K562 (cell line): ENCODE results near the gene PRCC. TPM values are rescaled to one million over a fixed set of nuclear protein-coding genes. Genes with fewer than 3 reads are reported as not detected.

Source experiments
- ATF2 ChIP-seq: sonication (generic); formaldehyde crosslinking; IDR thresholded peaks from 2 replicates; pipeline ENCODE4 v1.8.1; 2022; ENCODE audit warnings: missing genetic modification reagents
- CCAR2 ChIP-seq: fragments of 200-400 bp; formaldehyde crosslinking; IDR thresholded peaks from 2 replicates; pipeline ENCODE4 v1.6.1; 2017; ENCODE audit warnings: mild to moderate bottlenecking, low read depth, low read length
- CHD1 ChIP-seq: fragments of 200-600 bp; sonication (generic); IDR thresholded peaks from one replicate; pipeline ENCODE4 v1.6.1; 2012; ENCODE audit warnings: mild to moderate bottlenecking, moderate library complexity, low read length, inconsistent platforms
- CLOCK ChIP-seq: fragments of 250-450 bp; sonication (Bioruptor Pico); IDR thresholded peaks from 2 replicates; pipeline ENCODE4 v1.4.0; 2020; ENCODE audit warnings: mild to moderate bottlenecking, moderate library complexity, borderline replicate concordance
- EP300 ChIP-seq: IDR thresholded peaks from 2 replicates; pipeline ENCODE4 v1.6.1; 2012; ENCODE audit warnings: low read length, improper control_type of control experiment
- FOXK1 ChIP-seq: sonication (generic); formaldehyde crosslinking; IDR thresholded peaks from 2 replicates; pipeline ENCODE4 v1.8.0; 2022; ENCODE audit warnings: missing genetic modification reagents, mild to moderate bottlenecking, borderline replicate concordance
- HMBOX1 ChIP-seq: sonication (generic); IDR thresholded peaks from 2 replicates; pipeline ENCODE4 v1.6.1; 2016
- HOXB6 ChIP-seq: fragments of 250-450 bp; sonication (Bioruptor Pico); IDR thresholded peaks from 2 replicates; pipeline ENCODE4 v1.5.1; 2022; ENCODE audit warnings: mild to moderate bottlenecking, borderline replicate concordance
- MCM3 ChIP-seq: fragments of 450-650 bp; IDR thresholded peaks from 2 replicates; pipeline ENCODE4 v1.6.1; 2016
- NCOA2 ChIP-seq, 2 experiments: fragments of 450-650 bp; IDR thresholded peaks; 2 replicates each; pipeline ENCODE4 v1.6.1; 2018; ENCODE audit warnings: mild to moderate bottlenecking in 2 of 2, moderate library complexity in 1 of 2; ENCODE audit not compliant: partially characterized antibody in 2 of 2
- POLR2AphosphoS5 ChIP-seq: IDR thresholded peaks from 2 replicates; pipeline ENCODE4 v1.6.1; 2011; ENCODE audit warnings: mild to moderate bottlenecking, low read depth, low read length, moderate library complexity; ENCODE audit not compliant: control insufficient read depth, insufficient read depth
- PTRF ChIP-seq: fragments of 450-650 bp; IDR thresholded peaks from 2 replicates; pipeline ENCODE4 v1.6.1; 2016; ENCODE audit warnings: mild to moderate bottlenecking, missing genetic modification characterization, missing compliant biosample characterization
- RCOR1 ChIP-seq, 2 experiments: IDR thresholded peaks; 2 replicates each; pipeline ENCODE4 v1.6.1; 2012; ENCODE audit warnings: low read depth in 2 of 2, low read length in 2 of 2, borderline replicate concordance in 1 of 2, improper control_type of control experiment in 1 of 2
- SMARCA4 ChIP-seq: fragments of 450-650 bp; IDR thresholded peaks from 2 replicates; pipeline ENCODE4 v1.6.1; 2016
- ZNF124 ChIP-seq: sonication (generic); formaldehyde crosslinking; IDR thresholded peaks from 2 replicates; pipeline ENCODE4 v1.8.1; 2022; ENCODE audit warnings: missing genetic modification reagents
- ZNF24 ChIP-seq: fragments of 450-650 bp; IDR thresholded peaks from 2 replicates; pipeline ENCODE4 v1.6.1; 2016
- ZNF324 ChIP-seq: fragments of 250-450 bp; sonication (Bioruptor Pico); IDR thresholded peaks from 2 replicates; pipeline ENCODE4 v1.4.0; 2020; ENCODE audit warnings: mild to moderate bottlenecking
- polyA plus RNA-seq, 8 experiments: library from polyadenylated mRNA; depleted of rRNA in 4 of 8; stranded (reverse) in 5 of 8; unstranded in 3 of 8; fragments of >200 nt; fragmentation: Nextera tagmentation in 2 of 8; fragmentation: Illumina TruSeq in 1 of 8; extraction: Ambion mirVana in 2 of 8; extraction: Trizol in 1 of 8; gene quantifications; 2 replicates each; pipeline versions ENCODE4 v1.2.1 to v1.2.3, GENCODE V29; 2011 to 2014; ENCODE audit warnings: inconsistent platforms in 1 of 8, missing spikeins in 1 of 8
- total RNA-seq, 7 experiments: library from RNA; depleted of rRNA in 6 of 7; stranded (reverse); fragments of >200 nt in 6 of 7; fragmentation: Illumina TruSeq in 2 of 7; extraction: Trizol in 2 of 7; gene quantifications; 2 replicates each; pipeline versions ENCODE4 v1.2.1 to v1.2.3, GENCODE V29; 2011 to 2021; ENCODE audit warnings: low replicate concordance in 1 of 7
- TF ChIP-seq, protein P1 (sequence below): fragments of 200-400 bp; formaldehyde crosslinking; IDR thresholded peaks from 2 replicates; pipeline ENCODE4 v1.6.1; 2017; ENCODE audit warnings: mild to moderate bottlenecking, low read depth, low read length, moderate library complexity
- TF ChIP-seq, protein P2 (sequence below): fragments of 450-650 bp; IDR thresholded peaks from 2 replicates; pipeline ENCODE4 v1.6.1; 2016; ENCODE audit warnings: low read depth, mild to moderate bottlenecking, moderate library complexity

The PRCC gene
- total and polyA plus RNA-seq, 9 of the 15 experiments (the other 6 are each of a cell fraction or from before 2014, with no cell fraction given): 23.9 to 201 (median 41.1) TPM

- no peak for TF ChIP-seq NCOA2 (IDR thresholded peaks at IDR 0.05; ENCODE audit: partially characterized antibody in 2 of 2)
- TF ChIP-seq, protein P1, sequence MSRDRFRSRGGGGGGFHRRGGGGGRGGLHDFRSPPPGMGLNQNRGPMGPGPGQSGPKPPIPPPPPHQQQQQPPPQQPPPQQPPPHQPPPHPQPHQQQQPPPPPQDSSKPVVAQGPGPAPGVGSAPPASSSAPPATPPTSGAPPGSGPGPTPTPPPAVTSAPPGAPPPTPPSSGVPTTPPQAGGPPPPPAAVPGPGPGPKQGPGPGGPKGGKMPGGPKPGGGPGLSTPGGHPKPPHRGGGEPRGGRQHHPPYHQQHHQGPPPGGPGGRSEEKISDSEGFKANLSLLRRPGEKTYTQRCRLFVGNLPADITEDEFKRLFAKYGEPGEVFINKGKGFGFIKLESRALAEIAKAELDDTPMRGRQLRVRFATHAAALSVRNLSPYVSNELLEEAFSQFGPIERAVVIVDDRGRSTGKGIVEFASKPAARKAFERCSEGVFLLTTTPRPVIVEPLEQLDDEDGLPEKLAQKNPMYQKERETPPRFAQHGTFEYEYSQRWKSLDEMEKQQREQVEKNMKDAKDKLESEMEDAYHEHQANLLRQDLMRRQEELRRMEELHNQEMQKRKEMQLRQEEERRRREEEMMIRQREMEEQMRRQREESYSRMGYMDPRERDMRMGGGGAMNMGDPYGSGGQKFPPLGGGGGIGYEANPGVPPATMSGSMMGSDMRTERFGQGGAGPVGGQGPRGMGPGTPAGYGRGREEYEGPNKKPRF: no peak
- TF ChIP-seq CLOCK (CRISPR knock-in tag): no peak
- no peak for TF ChIP-seq ZNF324
- no peak for TF ChIP-seq SMARCA4
- 0 out of 2 replicates have a peak, but pooled peaks have one; percentile 60 for TF ChIP-seq FOXK1
- TF ChIP-seq ZNF124 (CRISPR knock-in tag): no peak
- peak in 1 of 2 experiments; percentile 44; a peak in 1 of 4 replicates for TF ChIP-seq RCOR1 (IDR thresholded peaks at IDR 0.05; ENCODE audit: borderline replicate concordance in 1 of 2, low read depth in 2 of 2, low read length in 2 of 2)
- no peak for TF ChIP-seq CCAR2
- no peak for TF ChIP-seq ZNF24
- TF ChIP-seq MCM3: no peak
- TF ChIP-seq HMBOX1: no peak
- TF ChIP-seq EP300: peak; percentile 31
- TF ChIP-seq ATF2: no peak
- peak; percentile 77 for TF ChIP-seq POLR2AphosphoS5
- no peak for TF ChIP-seq HOXB6 (CRISPR knock-in tag)
- TF ChIP-seq PTRF (tag): no peak
- TF ChIP-seq, protein P2, sequence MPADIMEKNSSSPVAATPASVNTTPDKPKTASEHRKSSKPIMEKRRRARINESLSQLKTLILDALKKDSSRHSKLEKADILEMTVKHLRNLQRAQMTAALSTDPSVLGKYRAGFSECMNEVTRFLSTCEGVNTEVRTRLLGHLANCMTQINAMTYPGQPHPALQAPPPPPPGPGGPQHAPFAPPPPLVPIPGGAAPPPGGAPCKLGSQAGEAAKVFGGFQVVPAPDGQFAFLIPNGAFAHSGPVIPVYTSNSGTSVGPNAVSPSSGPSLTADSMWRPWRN: no peak; the same call in 1 of the 2 replicates
- no peak for TF ChIP-seq CHD1
These were observed 26.4 kb upstream of the PRCC start, which contains the start of gene MRPL24 (continued) for GRCh38 chr1:156740741-156741480.
